PC-3 (cell line): ENCODE results near the gene SUSD3. TPM values are rescaled to one million over a fixed set of nuclear protein-coding genes. Genes with fewer than 3 reads are reported as not detected.

Experiments
- ATAC-seq: fragments of 200-7000 bp; cut with Tn5 transposase; 2 replicates; pipeline ENCODE4 v1.9.1; 2020; ENCODE audit warnings: mild to moderate bottlenecking, moderate library complexity
- BruUV-seq: library from RNA; stranded (reverse); fragments of 400-500 nt; replicated peaks from 2 replicates; lab custom pipeline; 2021; lab: Mats Ljungman, UMichigan
- CTCF ChIA-PET: fragments of 300-600 bp; sonication (Branson Sonifier 250); formaldehyde crosslinking; loops from one replicate; lab custom pipeline; 2022; ENCODE audit warnings: antibody characterized with exemption; lab: Charles Lee
- POLR2A ChIA-PET: fragments of 300-600 bp; sonication (Branson Sonifier 250); formaldehyde crosslinking; loops from one replicate; lab custom pipeline; 2022; ENCODE audit warnings: antibody characterized with exemption; ENCODE audit not compliant: unreplicated experiment; lab: Charles Lee
- DNase-seq: peaks from one replicate; pipeline ENCODE4 v3.0.0-alpha.2; 2015
- H2AFZ ChIP-seq: fragments of 300-600 bp; sonication (generic); 2 replicates; pipeline ENCODE4 v1.6.0; 2016; ENCODE audit warnings: antibody characterized with exemption, low read length
- H3F3A ChIP-seq: fragments of 300-600 bp; sonication (generic); one replicate; pipeline ENCODE4 v1.6.0; 2017; ENCODE audit warnings: antibody characterized with exemption, low read length, control low read depth, mild to moderate bottlenecking; ENCODE audit not compliant: unreplicated experiment
- H3K27ac ChIP-seq: fragments of 300-600 bp; sonication (generic); 2 replicates; pipeline ENCODE4 v1.5.1; 2016; ENCODE audit warnings: mild to moderate bottlenecking, low read length
- H3K27me3 ChIP-seq: fragments of 300-600 bp; sonication (generic); 2 replicates; pipeline ENCODE4 v1.6.1; 2016; ENCODE audit warnings: low read length, mixed read lengths
- H3K36me3 ChIP-seq: fragments of 300-600 bp; sonication (generic); 2 replicates; pipeline ENCODE4 v1.6.1; 2016; ENCODE audit warnings: low read depth, mixed run types, low read length, mixed read lengths
- H3K4me1 ChIP-seq: fragments of 300-600 bp; sonication (generic); 2 replicates; pipeline ENCODE4 v1.5.1; 2016; ENCODE audit warnings: low read length; ENCODE audit not compliant: insufficient read depth
- H3K4me2 ChIP-seq: fragments of 300-600 bp; sonication (generic); 2 replicates; pipeline ENCODE4 v1.6.0; 2016; ENCODE audit warnings: low read length
- H3K4me3 ChIP-seq: fragments of 300-600 bp; sonication (generic); 2 replicates; pipeline ENCODE4 v1.5.1; 2016; ENCODE audit warnings: mild to moderate bottlenecking, low read length, mixed read lengths
- H3K79me2 ChIP-seq: fragments of 300-600 bp; sonication (generic); 2 replicates; pipeline ENCODE4 v1.6.1; 2017; ENCODE audit warnings: low read length, mixed read lengths
- H3K9ac ChIP-seq: fragments of 300-600 bp; sonication (generic); 2 replicates; pipeline ENCODE4 v1.6.0; 2016; ENCODE audit warnings: mild to moderate bottlenecking, low read length
- H3K9me2 ChIP-seq: fragments of 300-600 bp; sonication (generic); replicated peaks from 2 replicates; pipeline ENCODE4 v1.6.1; 2016; ENCODE audit warnings: mixed run types, low read length, mixed read lengths
- H3K9me3 ChIP-seq: fragments of 300-600 bp; sonication (generic); 2 replicates; pipeline ENCODE4 v1.6.1; 2016; ENCODE audit warnings: low read length, mixed read lengths
- H4K20me1 ChIP-seq: fragments of 300-600 bp; sonication (generic); 2 replicates; pipeline ENCODE4 v1.6.1; 2016; ENCODE audit warnings: low read length, mixed read lengths
- EZH2 ChIP-seq: fragments of 300-600 bp; sonication (generic); IDR thresholded peaks from one replicate; pipeline ENCODE4 v1.6.1; 2017; ENCODE audit warnings: antibody characterized with exemption, mild to moderate bottlenecking, low read length; ENCODE audit not compliant: unreplicated experiment
- EZH2phosphoT487 ChIP-seq: fragments of 300-600 bp; sonication (generic); IDR thresholded peaks from 2 replicates; pipeline ENCODE4 v1.6.1; 2018; ENCODE audit warnings: mild to moderate bottlenecking, antibody characterized with exemption, low read length, borderline replicate concordance
- intact Hi-C: fragments of 100-400 bp; cut with micrococcal nuclease; formaldehyde crosslinking; loops from 2 replicates; pipeline ENCODE4 v1.9.0; 2023
- total RNA-seq: library from RNA; depleted of rRNA; stranded (reverse); fragments of >200 nt; gene quantifications from 2 replicates; pipeline ENCODE4 v1.2.3, GENCODE V29; 2014
- TF ChIP-seq, protein P1 (sequence below): fragments of 300-600 bp; sonication (generic); conservative IDR thresholded peaks from 2 replicates; pipeline ENCODE4 v1.5.1; 2017; ENCODE audit warnings: antibody characterized with exemption, low read depth, mild to moderate bottlenecking, low read length

Gene SUSD3
- total RNA-seq, 1 experiment from 2014 or later, result 13.4 TPM

- intact Hi-C loops, result no loop called here
- Histone ChIP-seq H3K9ac (no peak overlapping the region), H2AFZ (no peak overlapping the region), H3K9me3 (peaks cover 5% of the 10 kb centered on the region; the same call in 1 of the 2 replicates), H3K27ac (no peak overlapping the region), H3K36me3 (peaks cover 15% of the 10 kb centered on the region), H3K4me2 (no peak overlapping the region), H3K4me3 (no peak overlapping the region), H3K79me2 (peaks cover 67% of the 10 kb centered on the region), H3K27me3 (no peaks in the 10 kb centered on the region), H3K9me2 (no peaks in the 10 kb centered on the region), H3F3A (no peaks in the 10 kb centered on the region), H4K20me1 (no peaks in the 10 kb centered on the region), H3K4me1 (peaks cover 9% of the 10 kb centered on the region; the same call in 1 of the 2 replicates)
- BruUV-seq, result no TSS peak
- DNase-seq (no peak), ATAC-seq (no peak)
- ChIA-PET POLR2A (no interaction called here), CTCF (no interaction called here)
- TF ChIP-seq, protein P1, sequence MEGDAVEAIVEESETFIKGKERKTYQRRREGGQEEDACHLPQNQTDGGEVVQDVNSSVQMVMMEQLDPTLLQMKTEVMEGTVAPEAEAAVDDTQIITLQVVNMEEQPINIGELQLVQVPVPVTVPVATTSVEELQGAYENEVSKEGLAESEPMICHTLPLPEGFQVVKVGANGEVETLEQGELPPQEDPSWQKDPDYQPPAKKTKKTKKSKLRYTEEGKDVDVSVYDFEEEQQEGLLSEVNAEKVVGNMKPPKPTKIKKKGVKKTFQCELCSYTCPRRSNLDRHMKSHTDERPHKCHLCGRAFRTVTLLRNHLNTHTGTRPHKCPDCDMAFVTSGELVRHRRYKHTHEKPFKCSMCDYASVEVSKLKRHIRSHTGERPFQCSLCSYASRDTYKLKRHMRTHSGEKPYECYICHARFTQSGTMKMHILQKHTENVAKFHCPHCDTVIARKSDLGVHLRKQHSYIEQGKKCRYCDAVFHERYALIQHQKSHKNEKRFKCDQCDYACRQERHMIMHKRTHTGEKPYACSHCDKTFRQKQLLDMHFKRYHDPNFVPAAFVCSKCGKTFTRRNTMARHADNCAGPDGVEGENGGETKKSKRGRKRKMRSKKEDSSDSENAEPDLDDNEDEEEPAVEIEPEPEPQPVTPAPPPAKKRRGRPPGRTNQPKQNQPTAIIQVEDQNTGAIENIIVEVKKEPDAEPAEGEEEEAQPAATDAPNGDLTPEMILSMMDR, result no peak
- TF ChIP-seq EZH2, result no peak
- TF ChIP-seq EZH2phosphoT487, result no peak
Observed at GRCh38 chr9:93105620-93106019, 47.1 kb downstream of the SUSD3 start.

DNA sequence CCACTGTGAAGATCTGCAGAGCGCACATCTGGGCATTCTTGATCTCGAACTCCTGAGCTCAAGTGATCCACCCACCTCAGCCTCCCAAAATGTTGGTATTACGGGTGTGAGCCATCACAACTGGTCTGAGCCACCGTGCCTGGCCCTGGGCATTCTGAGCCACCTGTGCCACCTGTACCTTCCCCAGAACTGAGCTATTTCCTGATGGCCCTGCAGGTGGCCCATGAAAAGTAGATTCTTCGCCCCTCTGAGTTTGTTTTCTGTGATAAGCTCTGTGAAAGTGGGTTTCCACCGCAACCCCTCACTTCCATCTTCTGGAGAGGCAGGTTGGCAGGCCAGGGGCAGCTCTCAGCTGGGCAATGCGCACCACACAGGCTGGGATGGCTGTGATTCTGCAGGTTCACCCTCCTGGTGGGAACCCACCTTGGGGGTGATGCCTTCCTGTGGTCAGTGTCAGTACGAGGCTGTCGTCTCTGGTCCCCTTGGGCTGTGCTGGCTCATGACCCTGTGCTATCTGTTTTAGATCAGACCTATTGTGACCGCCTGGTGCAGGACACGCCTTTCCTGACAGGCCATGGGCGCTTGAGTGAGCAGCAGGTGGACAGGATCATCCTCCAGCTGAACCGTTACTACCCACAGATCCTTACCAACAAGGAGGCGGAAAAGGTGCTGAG is 48.8 kb downstream of the SUSD3 start:
- Histone ChIP-seq H4K20me1 (no peaks in the 10 kb centered on the region), H3K79me2 (peaks cover 50% of the 10 kb centered on the region), H3K9me2 (no peaks in the 10 kb centered on the region), H3K9me3 (peaks cover 5% of the 10 kb centered on the region; the same call in 1 of the 2 replicates), H3K4me1 (peaks cover 23% of the 10 kb centered on the region), H3K4me2 (no peak overlapping the region), H2AFZ (no peak overlapping the region), H3F3A (no peaks in the 10 kb centered on the region), H3K4me3 (no peak overlapping the region), H3K9ac (no peak overlapping the region), H3K27me3 (no peaks in the 10 kb centered on the region), H3K27ac (no peak overlapping the region), H3K36me3 (peaks cover 15% of the 10 kb centered on the region)
- intact Hi-C loops, result no loop called here
- ATAC-seq, result no peak
- BruUV-seq, result no TSS peak
- TF ChIP-seq EZH2, result no peak
- TF ChIP-seq EZH2phosphoT487, result no peak
- TF ChIP-seq, protein P1, result no peak
- POLR2A ChIA-PET, result no interaction called here
- CTCF ChIA-PET, result no interaction called here
- DNase-seq, result no peak

DNA sequence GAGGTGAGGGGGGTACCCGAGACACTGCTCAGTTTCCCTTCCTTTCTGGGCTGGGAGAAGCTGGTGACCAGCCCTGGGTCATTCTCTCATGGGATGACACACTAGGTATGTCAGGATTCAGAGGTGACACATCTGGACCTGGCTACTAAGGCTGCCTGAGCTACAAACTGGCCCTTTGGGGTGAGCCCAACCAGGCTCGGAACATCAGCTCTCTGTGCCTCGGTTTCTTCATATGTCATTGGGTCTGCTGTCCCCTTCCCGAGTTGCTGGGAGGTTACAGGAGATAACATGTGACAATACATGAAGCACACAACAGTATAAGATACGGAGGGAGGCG is 49.3 kb downstream of the SUSD3 start:
- Histone ChIP-seq H3K9me2 (no peaks in the 10 kb centered on the region), H3K9me3 (peaks cover 5% of the 10 kb centered on the region; the same call in 1 of the 2 replicates), H3K4me3 (no peak overlapping the region), H3K9ac (no peak overlapping the region), H3K27ac (no peak overlapping the region), H3K4me1 (peaks cover 24% of the 10 kb centered on the region), H3K79me2 (peaks cover 45% of the 10 kb centered on the region), H2AFZ (no peak overlapping the region), H3K27me3 (no peaks in the 10 kb centered on the region), H4K20me1 (no peaks in the 10 kb centered on the region), H3K36me3 (peaks cover 15% of the 10 kb centered on the region), H3K4me2 (no peak overlapping the region), H3F3A (no peaks in the 10 kb centered on the region)
- intact Hi-C loops, result no loop called here
- DNase-seq (no peak), ATAC-seq (no peak)
- ChIA-PET CTCF (no interaction called here), POLR2A (no interaction called here)
- BruUV-seq, result no TSS peak
- TF ChIP-seq EZH2 (no peak), EZH2phosphoT487 (no peak)
- TF ChIP-seq, protein P1, result no peak
